Natural killer cell (primary cell): ENCODE measurements around the gene KIF1A. TPM values are rescaled to one million over a fixed set of nuclear protein-coding genes. Genes with fewer than 3 reads are reported as not detected.

Experiments used
- ATAC-seq, 3 donors: fragments of 150-1000 bp in 2 of 3; fragments of 200-7000 bp in 1 of 3; cut with Tn5 transposase; 1 replicate in 1 of 3; 2 replicates in 2 of 3; pipeline ENCODE4 v1.10.0; 2021; ENCODE audit warnings: mild to moderate bottlenecking in 2 of 3, moderate library complexity in 2 of 3
- DNase-seq, 2 donors: peaks; one replicate each; pipeline versions ENCODE4 v3.0.0 to v3.0.0-alpha.2; 2013 to 2021; ENCODE audit warnings: mixed read lengths in 1 of 2
- H3K27ac ChIP-seq: one replicate; pipeline ENCODE4 v1.5.1; 2013; ENCODE audit warnings: mild to moderate bottlenecking, low read length
- H3K27me3 ChIP-seq: one replicate; pipeline ENCODE4 v1.6.1; 2013; ENCODE audit warnings: low read length; ENCODE audit not compliant: control insufficient read depth, insufficient read depth
- H3K36me3 ChIP-seq: one replicate; pipeline ENCODE4 v1.6.1; 2013; ENCODE audit warnings: low read length; ENCODE audit not compliant: control insufficient read depth, insufficient read depth
- H3K4me1 ChIP-seq: one replicate; pipeline ENCODE4 v1.6.1; 2013; ENCODE audit warnings: low read length; ENCODE audit not compliant: control insufficient read depth, insufficient read depth
- H3K4me3 ChIP-seq: one replicate; pipeline ENCODE4 v1.5.1; 2013; ENCODE audit warnings: low read length
- H3K9me3 ChIP-seq: one replicate; pipeline ENCODE4 v1.6.1; 2013; ENCODE audit warnings: low read length; ENCODE audit not compliant: control insufficient read depth, insufficient read depth
- H3K27ac Mint-ChIP-seq, 2 donors: one replicate each; pipeline ENCODE4 v1.8.0; 2022; ENCODE audit warnings: mild to moderate bottlenecking in 2 of 2, mixed read lengths in 2 of 2, moderate library complexity in 1 of 2
- H3K27me3 Mint-ChIP-seq, 2 donors: one replicate each; pipeline ENCODE4 v1.8.0; 2022; ENCODE audit warnings: low read depth in 2 of 2, mixed read lengths in 2 of 2
- H3K36me3 Mint-ChIP-seq: one replicate; pipeline ENCODE4 v1.8.0; 2022; ENCODE audit warnings: mixed read lengths
- H3K4me1 Mint-ChIP-seq, 2 donors: one replicate each; pipeline ENCODE4 v1.8.0; 2022; ENCODE audit warnings: mixed read lengths in 2 of 2
- H3K4me3 Mint-ChIP-seq: one replicate; pipeline ENCODE4 v1.8.0; 2022; ENCODE audit warnings: mild to moderate bottlenecking, moderate library complexity, mixed read lengths
- H3K9me3 Mint-ChIP-seq, 2 donors: one replicate each; pipeline ENCODE4 v1.8.0; 2022; ENCODE audit warnings: mixed read lengths in 2 of 2
- CTCF ChIP-seq: fragments of 200-600 bp; IDR thresholded peaks from one replicate; pipeline ENCODE4 v1.8.0; 2022; ENCODE audit warnings: antibody characterized with exemption
- WGBS: methylation state at CpG from one replicate; pipeline ENCODE4 v1.1.7; 2013; ENCODE audit warnings: missing lambda C conversion rate; ENCODE audit not compliant: insufficient coverage; 5-methylcytosine and 5-hydroxymethylcytosine counted together
- intact Hi-C: fragments of 100-400 bp; cut with micrococcal nuclease; formaldehyde crosslinking; loops from one replicate; pipeline ENCODE4 v1.14.2; 2022
- total RNA-seq, 4 donors: library from RNA; stranded (reverse); fragments of 120-200 nt in 1 of 4; gene quantifications; one replicate each; pipeline versions ENCODE4 v1.2.3 to v1.2.4, GENCODE V29; 2013 to 2022

The KIF1A gene
- total RNA-seq, 3 donors from 2014 or later (not counting 1 experiment from before 2014, with no cell fraction given), result 0.09 TPM; not detected in 2

- Histone ChIP-seq H3K27me3 (peaks cover 49% of the 10 kb centered on the region), H3K27ac (no peak overlapping the region), H3K4me1 (no peaks in the 10 kb centered on the region), H3K4me3 (no peak overlapping the region), H3K9me3 (no peaks in the 10 kb centered on the region), H3K36me3 (no peaks in the 10 kb centered on the region)
- intact Hi-C loops, result no loop called here
- H3K36me3 Mint-ChIP-seq, result no peaks in the 10 kb centered on the region
- WGBS, result 94% methylated on average over 4 of the region's 4 CpGs
- TF ChIP-seq CTCF, result no peak
- no peaks in the 10 kb centered on the region for H3K4me1 Mint-ChIP-seq
- H3K9me3 Mint-ChIP-seq, result no peaks in the 10 kb centered on the region
- H3K27ac Mint-ChIP-seq, result no peak overlapping the region
- no peak overlapping the region for H3K4me3 Mint-ChIP-seq
- peaks cover 55 to 86% of the 10 kb centered on the region in 2 donors for H3K27me3 Mint-ChIP-seq
- ATAC-seq (no peak), DNase-seq (no peak)
These were observed 5.5 kb upstream of the KIF1A start for GRCh38 chr2:240825476-240825875.

DNA sequence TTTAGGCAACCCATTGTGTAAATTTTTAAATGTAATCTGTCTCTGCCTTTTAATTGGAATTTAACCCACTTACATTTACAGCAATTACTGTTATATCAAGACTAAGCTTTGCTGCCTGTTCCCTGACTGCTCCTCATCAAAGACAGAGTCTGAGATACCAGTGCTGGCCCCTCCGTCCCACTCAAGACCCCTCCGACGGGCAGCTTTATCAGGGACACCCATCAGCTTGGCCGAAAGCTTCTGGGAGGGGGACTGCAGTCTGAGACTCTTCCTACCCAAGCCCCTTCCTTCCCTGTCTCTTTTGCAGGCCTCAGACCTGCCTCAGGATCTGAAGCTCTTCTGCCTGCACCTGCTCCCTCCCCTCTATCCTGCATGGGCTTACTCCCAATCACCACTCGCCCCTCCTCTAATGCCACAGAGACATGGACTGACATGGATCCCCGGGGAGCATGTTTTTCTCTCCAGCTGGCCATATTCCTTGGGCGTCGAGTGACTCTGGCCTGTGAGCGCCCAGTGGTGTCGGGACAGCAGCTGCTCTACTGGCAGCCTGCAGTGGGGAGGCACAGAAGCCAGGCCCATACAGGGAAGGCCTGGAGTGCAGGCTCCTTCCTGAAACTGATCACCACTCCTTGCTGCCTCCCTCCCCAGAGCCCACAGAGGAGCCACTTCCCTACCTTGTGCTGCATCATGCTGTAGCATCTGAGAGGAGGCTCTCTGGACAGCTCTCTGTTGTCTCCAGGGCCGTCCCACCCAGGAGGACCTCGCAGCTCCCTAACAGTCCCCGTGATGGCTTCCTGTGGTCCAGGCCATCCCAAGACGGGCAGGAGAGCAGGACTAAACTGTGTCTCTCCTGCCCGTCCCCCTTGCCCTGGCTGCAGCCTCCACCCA is 3.7 kb upstream of the KIF1A start:
- ATAC-seq, result no peak
- no peak overlapping the region for H3K4me3 Mint-ChIP-seq
- peaks cover 44% of the 10 kb centered on the region for H3K27me3 ChIP-seq
- no peaks in the 10 kb centered on the region for H3K36me3 ChIP-seq
- no peak for TF ChIP-seq CTCF
- 84% methylated on average over 15 of the region's 15 CpGs for WGBS
- no peaks in the 10 kb centered on the region for H3K9me3 Mint-ChIP-seq
- H3K4me1 Mint-ChIP-seq, result no peaks in the 10 kb centered on the region
- H3K27ac Mint-ChIP-seq, result no peak overlapping the region
- H3K9me3 ChIP-seq, result no peaks in the 10 kb centered on the region
- intact Hi-C loops, result no loop called here
- no peak for DNase-seq
- no peak overlapping the region for H3K27ac ChIP-seq
- no peaks in the 10 kb centered on the region for H3K36me3 Mint-ChIP-seq
- no peaks in the 10 kb centered on the region for H3K4me1 ChIP-seq
- no peak overlapping the region for H3K4me3 ChIP-seq
- peaks cover 52 to 76% of the 10 kb centered on the region in 2 donors for H3K27me3 Mint-ChIP-seq

- Mint-ChIP-seq H3K4me3 (peak overlapping the region; percentile 7), H3K9me3 (no peaks in the 10 kb centered on the region), H3K27ac (no peak overlapping the region), H3K36me3 (no peaks in the 10 kb centered on the region), H3K27me3 (peaks cover 54 to 70% of the 10 kb centered on the region in 2 donors), H3K4me1 (no peaks in the 10 kb centered on the region)
- DNase-seq (no peak), ATAC-seq (no peak)
- H3K27ac ChIP-seq, result no peak overlapping the region
- no peaks in the 10 kb centered on the region for H3K36me3 ChIP-seq
- H3K27me3 ChIP-seq, result peaks cover 32% of the 10 kb centered on the region
- H3K4me3 ChIP-seq, result no peak overlapping the region
- WGBS, result 77% methylated on average over 4 of the region's 4 CpGs
- H3K9me3 ChIP-seq, result no peaks in the 10 kb centered on the region
- intact Hi-C loops, result no loop called here
- TF ChIP-seq CTCF, result no peak
- H3K4me1 ChIP-seq, result no peaks in the 10 kb centered on the region
These were observed 2.3 kb upstream of the KIF1A start for GRCh38 chr2:240822280-240822847.
